HEK293T (cell line): Measurements from ENCODE around the gene CARS2.

Experiments
- L3MBTL2 ChIP-seq: fragments of 450-650 bp; conservative IDR thresholded peaks from 2 replicates; pipeline ENCODE4 v1.6.1; 2016; ENCODE audit warnings: mild to moderate bottlenecking
- SP1 ChIP-seq: fragments of 450-650 bp; IDR thresholded peaks from 2 replicates; pipeline ENCODE4 v1.6.1; 2017

DNA sequence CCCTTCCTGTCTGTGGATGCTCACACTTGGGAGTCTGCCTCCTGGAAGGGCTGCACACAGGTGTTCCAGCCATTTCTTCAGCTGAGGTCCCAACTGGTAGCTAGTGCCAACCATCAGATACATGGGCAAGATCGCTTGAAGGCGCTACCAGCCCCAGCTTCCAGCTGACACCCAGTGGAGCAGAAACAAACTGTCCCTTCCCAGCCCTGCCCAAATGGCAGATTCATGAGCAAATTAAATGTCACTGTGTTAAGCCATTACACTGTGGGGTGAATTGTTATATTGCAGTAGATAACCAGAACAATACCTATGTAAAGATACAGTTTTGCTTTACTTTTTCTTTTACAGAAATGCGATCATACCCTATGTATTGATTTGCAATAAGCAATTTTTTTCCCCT, 25.2 kb upstream of the CARS2 start:
- TF ChIP-seq SP1 (no peak), L3MBTL2 (no peak)
